ENCODE data around the gene CCL27. TPM values are rescaled to one million over a fixed set of nuclear protein-coding genes. Genes with fewer than 3 reads are reported as not detected.

Gene CCL27
- total and polyA plus RNA-seq, 7 experiments from 2014 or later = not detected

- intact Hi-C loops (cut with micrococcal nuclease) = no loop called here
- ChIA-PET POLR2A (interaction anchor here (0.7 kb wide), 1 partner anchor 23 kb away, joined by 3 read pairs; no protein-coding TSS in a partner anchor), CTCF (interaction anchor here (0.5 kb wide), 1 partner anchor 12 kb away, joined by 3 read pairs; no protein-coding TSS in a partner anchor)
- H3K27ac Mint-ChIP-seq = no peak overlapping the region
- no peak for ATAC-seq
- Histone ChIP-seq H3K27me3 (ENCODE audit: control insufficient read depth in 2 of 2, insufficient read depth in 2 of 2, low read length in 2 of 2) (no peaks in the 10 kb centered on the region), H3K27ac (ENCODE audit: low read depth, low read length) (no peak overlapping the region), H3K4me3 (ENCODE audit: low read length) (no peak overlapping the region), H3K9me3 (ENCODE audit: control insufficient read depth in 2 of 3, low read length in 3 of 3) (no peaks in the 10 kb centered on the region), H3K36me3 (ENCODE audit: control insufficient read depth in 2 of 3, insufficient read depth in 3 of 3, low read length in 3 of 3) (no peaks in the 10 kb centered on the region), H3K4me1 (ENCODE audit: control insufficient read depth in 2 of 2, insufficient read depth in 2 of 2, low read length in 2 of 2) (no peaks in the 10 kb centered on the region)
- no peak for DNase-seq
- no peaks in the 10 kb centered on the region for H3K9me3 Mint-ChIP-seq
- peaks cover 0 to under 1% (median 0%) of the 10 kb centered on the region in 7 donors for H3K4me1 Mint-ChIP-seq
- no peaks in the 10 kb centered on the region for H3K36me3 Mint-ChIP-seq
- H3K4me3 Mint-ChIP-seq = no peak overlapping the region
- H3K27me3 Mint-ChIP-seq = peaks cover 0 to 7% (median 0%) of the 10 kb centered on the region in 5 donors
These were observed 23.8 kb upstream of the CCL27 start for GRCh38 chr9:34686231-34686630.

GRCh38 chr9:34685591-34685990, 23.1 kb upstream of the CCL27 start:
- CTCF ChIA-PET = no interaction called here
- no peaks in the 10 kb centered on the region for H3K27me3 ChIP-seq (ENCODE audit: control insufficient read depth in 2 of 2, insufficient read depth in 2 of 2, low read length in 2 of 2)
- ATAC-seq (no peak), DNase-seq (no peak)
- POLR2A ChIA-PET = interaction anchor here (0.7 kb wide), 1 partner anchor 22 kb away, joined by 3 read pairs; no protein-coding TSS in a partner anchor
- no peaks in the 10 kb centered on the region for H3K36me3 ChIP-seq (ENCODE audit: control insufficient read depth in 2 of 3, insufficient read depth in 3 of 3, low read length in 3 of 3)
- no peak overlapping the region for H3K27ac Mint-ChIP-seq
- peaks cover 0 to 5% (median 2%) of the 10 kb centered on the region in 5 donors for H3K36me3 Mint-ChIP-seq
- peaks cover 0 to 7% (median 0%) of the 10 kb centered on the region in 5 donors for H3K27me3 Mint-ChIP-seq
- H3K27ac ChIP-seq (ENCODE audit: low read depth, low read length) = no peak overlapping the region
- intact Hi-C loops (cut with micrococcal nuclease) = no loop called here
- no peaks in the 10 kb centered on the region for H3K9me3 ChIP-seq (ENCODE audit: control insufficient read depth in 2 of 3, low read length in 3 of 3)
- H3K4me3 ChIP-seq (ENCODE audit: low read length) = no peak overlapping the region
- H3K4me1 Mint-ChIP-seq = no peaks in the 10 kb centered on the region
- no peaks in the 10 kb centered on the region for H3K9me3 Mint-ChIP-seq
- H3K4me3 Mint-ChIP-seq = no peak overlapping the region
- H3K4me1 ChIP-seq (ENCODE audit: control insufficient read depth in 2 of 2, insufficient read depth in 2 of 2, low read length in 2 of 2) = no peaks in the 10 kb centered on the region

GRCh38 chr9:34684816-34685215, 22.4 kb upstream of the CCL27 start:
- H3K36me3 Mint-ChIP-seq = peaks cover 0 to 5% (median 2%) of the 10 kb centered on the region in 5 donors
- no peaks in the 10 kb centered on the region for H3K4me1 Mint-ChIP-seq
- H3K27ac ChIP-seq (ENCODE audit: low read depth, low read length) = no peak overlapping the region
- ChIA-PET POLR2A (no interaction called here), CTCF (no interaction called here)
- ATAC-seq = no peak
- H3K9me3 ChIP-seq (ENCODE audit: control insufficient read depth in 2 of 3, low read length in 3 of 3) = no peaks in the 10 kb centered on the region
- no peaks in the 10 kb centered on the region for H3K36me3 ChIP-seq (ENCODE audit: control insufficient read depth in 2 of 3, insufficient read depth in 3 of 3, low read length in 3 of 3)
- H3K4me3 Mint-ChIP-seq = no peak overlapping the region
- no peaks in the 10 kb centered on the region for H3K4me1 ChIP-seq (ENCODE audit: control insufficient read depth in 2 of 2, insufficient read depth in 2 of 2, low read length in 2 of 2)
- DNase-seq = no peak
- peaks cover 0 to 7% (median 0%) of the 10 kb centered on the region in 5 donors for H3K27me3 Mint-ChIP-seq
- intact Hi-C loops (cut with micrococcal nuclease) = no loop called here
- no peak overlapping the region for H3K27ac Mint-ChIP-seq
- no peaks in the 10 kb centered on the region for H3K27me3 ChIP-seq (ENCODE audit: control insufficient read depth in 2 of 2, insufficient read depth in 2 of 2, low read length in 2 of 2)
- no peak overlapping the region for H3K4me3 ChIP-seq (ENCODE audit: low read length)
- no peaks in the 10 kb centered on the region for H3K9me3 Mint-ChIP-seq

GRCh38 chr9:34684145-34684544, 21.7 kb upstream of the CCL27 start:
- no peak overlapping the region for H3K27ac Mint-ChIP-seq
- DNase-seq = no peak
- intact Hi-C loops (cut with micrococcal nuclease) = no loop called here
- H3K4me1 ChIP-seq (ENCODE audit: control insufficient read depth in 2 of 2, insufficient read depth in 2 of 2, low read length in 2 of 2) = no peaks in the 10 kb centered on the region
- peaks cover 0 to 7% (median 0%) of the 10 kb centered on the region in 5 donors for H3K27me3 Mint-ChIP-seq
- ChIA-PET CTCF (no interaction called here), POLR2A (no interaction called here)
- ATAC-seq = no peak
- no peak overlapping the region for H3K4me3 ChIP-seq (ENCODE audit: low read length)
- peaks cover 0 to 5% (median 2%) of the 10 kb centered on the region in 5 donors for H3K36me3 Mint-ChIP-seq
- H3K9me3 Mint-ChIP-seq = no peaks in the 10 kb centered on the region
- no peaks in the 10 kb centered on the region for H3K4me1 Mint-ChIP-seq
- H3K4me3 Mint-ChIP-seq = no peak overlapping the region
- H3K9me3 ChIP-seq (ENCODE audit: control insufficient read depth in 2 of 3, low read length in 3 of 3) = no peaks in the 10 kb centered on the region
- no peak overlapping the region for H3K27ac ChIP-seq (ENCODE audit: low read depth, low read length)
- H3K36me3 ChIP-seq (ENCODE audit: control insufficient read depth in 2 of 3, insufficient read depth in 3 of 3, low read length in 3 of 3) = no peaks in the 10 kb centered on the region
- no peaks in the 10 kb centered on the region for H3K27me3 ChIP-seq (ENCODE audit: control insufficient read depth in 2 of 2, insufficient read depth in 2 of 2, low read length in 2 of 2)

- Mint-ChIP-seq H3K27ac (no peak overlapping the region), H3K36me3 (peaks cover 0 to 8% (median 2%) of the 10 kb centered on the region in 5 donors), H3K9me3 (peaks cover 0 to 5% (median 2%) of the 10 kb centered on the region in 11 donors), H3K4me3 (no peak overlapping the region), H3K27me3 (no peaks in the 10 kb centered on the region), H3K4me1 (peaks cover 0 to 7% (median 4%) of the 10 kb centered on the region in 7 donors)
- intact Hi-C loops (cut with micrococcal nuclease) = loop anchor here (1.0 kb wide), 1 partner anchor 26 kb away; no protein-coding TSS in a partner anchor
- Histone ChIP-seq H3K4me3 (ENCODE audit: low read length) (no peak overlapping the region), H3K9me3 (ENCODE audit: control insufficient read depth in 2 of 3, low read length in 3 of 3) (no peaks in the 10 kb centered on the region), H3K27ac (ENCODE audit: low read depth, low read length) (no peak overlapping the region), H3K27me3 (ENCODE audit: control insufficient read depth in 2 of 2, insufficient read depth in 2 of 2, low read length in 2 of 2) (no peaks in the 10 kb centered on the region), H3K4me1 (ENCODE audit: control insufficient read depth in 2 of 2, insufficient read depth in 2 of 2, low read length in 2 of 2) (no peaks in the 10 kb centered on the region), H3K36me3 (ENCODE audit: control insufficient read depth in 2 of 3, insufficient read depth in 3 of 3, low read length in 3 of 3) (no peaks in the 10 kb centered on the region)
- ATAC-seq (no peak), DNase-seq (no peak)
- CTCF ChIA-PET = interaction anchor here (1.1 to 1.9 kb wide), 3 partner anchors 10 to 27 kb away, joined by 5 to 9 read pairs (median 5); a partner anchor contains a TSS
- POLR2A ChIA-PET = interaction anchor here (1.2 kb wide), 1 partner anchor 38 kb away, joined by 5 read pairs; the partner anchor contains the start of gene SIGMAR1
These were observed 13.4 kb upstream of the CCL27 start for GRCh38 chr9:34675869-34676268.

GRCh38 chr9:34675048-34675714, 12.7 kb upstream of the CCL27 start:
- Histone ChIP-seq H3K36me3 (ENCODE audit: control insufficient read depth in 2 of 3, insufficient read depth in 3 of 3, low read length in 3 of 3) (no peaks in the 10 kb centered on the region), H3K27me3 (ENCODE audit: control insufficient read depth in 2 of 2, insufficient read depth in 2 of 2, low read length in 2 of 2) (no peaks in the 10 kb centered on the region), H3K4me1 (ENCODE audit: control insufficient read depth in 2 of 2, insufficient read depth in 2 of 2, low read length in 2 of 2) (no peaks in the 10 kb centered on the region), H3K4me3 (ENCODE audit: low read length) (no peak overlapping the region), H3K9me3 (ENCODE audit: control insufficient read depth in 2 of 3, low read length in 3 of 3) (peaks cover 0 to 4% (median 0%) of the 10 kb centered on the region in 3 experiments), H3K27ac (ENCODE audit: low read depth, low read length) (no peak overlapping the region)
- no peak overlapping the region for H3K4me3 Mint-ChIP-seq
- H3K4me1 Mint-ChIP-seq = peaks cover 0 to 7% (median 4%) of the 10 kb centered on the region in 7 donors
- no peaks in the 10 kb centered on the region for H3K27me3 Mint-ChIP-seq
- intact Hi-C loops (cut with micrococcal nuclease) = loop anchor here (1.0 kb wide), 1 partner anchor 27 kb away; no protein-coding TSS in a partner anchor
- H3K9me3 Mint-ChIP-seq = peaks cover 0 to 10% (median 3%) of the 10 kb centered on the region in 11 donors
- POLR2A ChIA-PET = interaction anchor here (1.2 kb wide), 1 partner anchor 38 kb away, joined by 5 read pairs; the partner anchor contains the start of gene SIGMAR1
- peak; percentile 90 for ATAC-seq
- CTCF ChIA-PET = interaction anchor here (0.7 to 1.9 kb wide), 4 partner anchors 10 to 28 kb away, joined by 3 to 9 read pairs (median 5); a partner anchor contains a TSS
- peaks cover 0 to 14% (median 4%) of the 10 kb centered on the region in 5 donors for H3K36me3 Mint-ChIP-seq
- peak overlapping the region in 2 of 9 donors; percentile 44 to 51 for H3K27ac Mint-ChIP-seq
- DNase-seq = peak in 7 of 9 donors; percentile 24 to 53 (median 38)
